A673 (cell line): ENCODE data around the gene ACKR2. TPM values are rescaled to one million over a fixed set of nuclear protein-coding genes. Genes with fewer than 3 reads are reported as not detected.

Experiments
- BruUV-seq: library from RNA; stranded (reverse); fragments of 400-500 nt; replicated peaks from 2 replicates; lab custom pipeline; 2021; lab: Mats Ljungman, UMichigan
- CTCF ChIA-PET: fragments of 300-600 bp; sonication (Branson Sonifier 250); formaldehyde crosslinking; loops from one replicate; lab custom pipeline; 2022; ENCODE audit warnings: antibody characterized with exemption; lab: Charles Lee
- POLR2A ChIA-PET: fragments of 300-600 bp; sonication (Branson Sonifier 250); formaldehyde crosslinking; loops from one replicate; lab custom pipeline; 2022; ENCODE audit warnings: antibody characterized with exemption; ENCODE audit not compliant: low non-redundant PET; lab: Charles Lee
- DNase-seq: peaks from one replicate; pipeline ENCODE4 v3.0.0-alpha.2; 2015; ENCODE audit warnings: low spot score
- H3K27ac ChIP-seq: fragments of 200-600 bp; sonication (generic); 2 replicates; pipeline ENCODE4 v1.5.1; 2016; ENCODE audit warnings: mixed run types, low read depth, mild to moderate bottlenecking, mixed read lengths, antibody characterized with exemption, low read length; ENCODE audit not compliant: poor library complexity, severe bottlenecking
- H3K27me3 ChIP-seq: fragments of 200-600 bp; sonication (generic); replicated peaks from 2 replicates; pipeline ENCODE4 v1.6.1; 2017; ENCODE audit warnings: mixed run types, low read depth, mild to moderate bottlenecking, mixed read lengths, antibody characterized with exemption, low read length; ENCODE audit not compliant: insufficient read depth, poor library complexity
- H3K36me3 ChIP-seq: fragments of 200-600 bp; sonication (generic); 2 replicates; pipeline ENCODE4 v1.6.1; 2016; ENCODE audit warnings: mixed run types, mild to moderate bottlenecking, mixed read lengths, antibody characterized with exemption, low read length; ENCODE audit not compliant: insufficient read depth, poor library complexity, severe bottlenecking
- H3K4me1 ChIP-seq: fragments of 200-600 bp; sonication (generic); 2 replicates; pipeline ENCODE4 v1.6.1; 2017; ENCODE audit warnings: mixed run types, mild to moderate bottlenecking, mixed read lengths, antibody characterized with exemption, low read length; ENCODE audit not compliant: insufficient read depth, poor library complexity, severe bottlenecking
- H3K4me3 ChIP-seq: fragments of 200-600 bp; sonication (generic); 2 replicates; pipeline ENCODE4 v1.5.1; 2016; ENCODE audit warnings: low read depth, mixed run types, mild to moderate bottlenecking, mixed read lengths, low read length; ENCODE audit not compliant: poor library complexity, severe bottlenecking
- H3K9me3 ChIP-seq: fragments of 200-600 bp; sonication (generic); 2 replicates; pipeline ENCODE4 v1.6.1; 2016; ENCODE audit warnings: mixed run types, low read depth, mild to moderate bottlenecking, mixed read lengths, antibody characterized with exemption, low read length; ENCODE audit not compliant: poor library complexity, severe bottlenecking
- CTCF ChIP-seq: fragments of 300-800, 200-600 bp; sonication (generic); conservative IDR thresholded peaks from 2 replicates; pipeline ENCODE4 v1.5.1; 2017; ENCODE audit warnings: low read depth, mild to moderate bottlenecking, antibody characterized with exemption, low read length, moderate library complexity, mixed read lengths
- EZH2 ChIP-seq: fragments of 200-600 bp; sonication (generic); IDR thresholded peaks from 2 replicates; pipeline ENCODE4 v1.6.1; 2017; ENCODE audit warnings: borderline replicate concordance, low read depth, mild to moderate bottlenecking, mixed read lengths, antibody characterized with exemption, low read length; ENCODE audit not compliant: poor library complexity, severe bottlenecking
- intact Hi-C: fragments of 100-400 bp; cut with micrococcal nuclease; formaldehyde crosslinking; loops from one replicate; pipeline ENCODE4 v1.10.0; 2022; ENCODE audit not compliant: unreplicated experiment
- total RNA-seq: library from RNA; stranded (reverse); gene quantifications from 2 replicates; pipeline ENCODE4 v1.2.3, GENCODE V29; 2021

Gene ACKR2
- total RNA-seq, 1 experiment from 2014 or later, result not detected

DNA sequence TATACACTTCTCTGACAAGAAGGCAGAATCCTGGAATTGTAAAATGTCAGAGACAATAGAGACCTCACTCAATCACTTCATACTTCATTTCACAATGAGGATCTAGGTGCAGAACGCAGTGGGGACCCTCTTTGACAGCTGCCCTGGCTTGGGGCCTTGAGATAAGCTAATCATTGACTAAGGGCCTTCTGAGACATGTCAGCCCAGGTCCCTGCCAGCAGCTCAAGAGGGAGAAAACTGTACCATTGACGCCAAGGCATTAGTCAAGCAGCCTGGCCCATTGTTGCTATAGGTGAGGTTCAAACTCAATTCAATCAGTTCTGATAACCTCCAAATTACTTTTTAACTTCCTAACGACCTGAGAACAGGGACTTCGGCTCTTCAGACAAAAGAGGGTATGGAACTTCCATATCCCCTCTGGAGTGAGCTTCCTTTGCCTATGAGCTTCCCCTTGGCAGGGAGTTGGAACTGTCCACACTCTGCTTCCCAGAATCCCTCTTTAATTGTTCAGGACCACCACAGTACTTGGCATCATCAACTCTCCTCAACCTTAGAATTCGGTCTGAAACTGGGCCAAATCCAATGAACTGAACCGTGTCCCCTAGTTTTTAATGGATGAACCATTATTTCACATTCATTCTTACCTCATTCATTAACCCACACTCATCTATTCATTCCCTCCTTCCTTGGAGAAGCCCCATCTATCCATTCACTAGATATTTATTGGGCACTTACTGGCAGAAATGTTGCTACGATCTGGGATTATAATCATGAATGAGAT is 67.9 kb downstream of the ACKR2 start:
- no peak overlapping the region for H3K4me3 ChIP-seq
- no peaks in the 10 kb centered on the region for H3K4me1 ChIP-seq
- no peaks in the 10 kb centered on the region for H3K36me3 ChIP-seq
- POLR2A ChIA-PET, result no interaction called here
- TF ChIP-seq EZH2, result no peak
- TF ChIP-seq CTCF, result no peak
- no peak for DNase-seq
- CTCF ChIA-PET, result no interaction called here
- intact Hi-C loops, result no loop called here
- no peak overlapping the region for H3K27ac ChIP-seq
- no peaks in the 10 kb centered on the region for H3K9me3 ChIP-seq
- no TSS peak for BruUV-seq
- no peaks in the 10 kb centered on the region for H3K27me3 ChIP-seq

GRCh38 chr3:42877881-42878280 is 68.6 kb downstream of the ACKR2 start:
- POLR2A ChIA-PET, result no interaction called here
- no peak overlapping the region for H3K4me3 ChIP-seq
- DNase-seq, result no peak
- intact Hi-C loops, result no loop called here
- no peaks in the 10 kb centered on the region for H3K4me1 ChIP-seq
- no peak overlapping the region for H3K27ac ChIP-seq
- H3K9me3 ChIP-seq, result no peaks in the 10 kb centered on the region
- CTCF ChIA-PET, result no interaction called here
- TF ChIP-seq CTCF (no peak), EZH2 (no peak)
- no peaks in the 10 kb centered on the region for H3K27me3 ChIP-seq
- no TSS peak for BruUV-seq
- H3K36me3 ChIP-seq, result no peaks in the 10 kb centered on the region

DNA sequence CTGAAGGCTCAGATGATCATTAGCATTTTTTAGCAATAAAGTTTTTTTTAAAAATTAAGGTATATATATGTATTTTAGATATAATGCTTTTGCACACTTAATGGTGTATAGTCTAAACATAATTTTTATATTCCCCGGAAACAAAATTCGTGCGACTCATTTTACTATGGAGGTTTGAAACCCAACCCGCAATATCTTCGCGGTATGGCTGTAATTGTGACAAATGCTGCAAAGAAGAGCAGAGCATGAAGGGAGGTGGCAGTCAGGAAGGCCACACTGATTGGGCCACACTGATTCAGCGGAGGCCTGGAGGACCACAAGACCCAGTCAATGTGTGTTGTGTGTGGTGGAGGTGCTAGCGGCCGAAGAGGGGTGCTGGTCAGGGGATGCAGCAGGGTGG is 70.9 kb downstream of the ACKR2 start:
- no peaks in the 10 kb centered on the region for H3K4me1 ChIP-seq
- no peak overlapping the region for H3K27ac ChIP-seq
- ChIA-PET CTCF (no interaction called here), POLR2A (no interaction called here)
- no peak overlapping the region for H3K4me3 ChIP-seq
- BruUV-seq, result no TSS peak
- no peaks in the 10 kb centered on the region for H3K27me3 ChIP-seq
- DNase-seq, result no peak
- intact Hi-C loops, result no loop called here
- TF ChIP-seq EZH2 (no peak), CTCF (no peak)
- no peaks in the 10 kb centered on the region for H3K9me3 ChIP-seq
- H3K36me3 ChIP-seq, result no peaks in the 10 kb centered on the region
